ENCODE results near the gene FMNL3.

Gene FMNL3

GRCh38 chr12:49661746-49662145 lies 45.5 kb downstream of the FMNL3 start:
- TF ChIP-seq TCF12 (IDR thresholded peaks at IDR 0.05; ENCODE audit: low read depth) (no peak), YY1 (IDR thresholded peaks at IDR 0.05; ENCODE audit: low read depth) (no peak), RAD21 (IDR thresholded peaks at IDR 0.05; ENCODE audit: low read depth) (no peak), CEBPB (IDR thresholded peaks at IDR 0.05) (no peak)

GRCh38 chr12:49661191-49661590 lies 46.0 kb downstream of the FMNL3 start:
- no peak for TF ChIP-seq CEBPB (IDR thresholded peaks at IDR 0.05)
- TF ChIP-seq USF1 (IDR thresholded peaks at IDR 0.05) = no peak
- TF ChIP-seq EGR1 (IDR thresholded peaks at IDR 0.05) = no peak

GRCh38 chr12:49659753-49660152 lies 47.5 kb downstream of the FMNL3 start:
- TF ChIP-seq NFIC (IDR thresholded peaks at IDR 0.05) = no peak
- no peak for TF ChIP-seq TCF12 (IDR thresholded peaks at IDR 0.05; ENCODE audit: low read depth)
- TF ChIP-seq USF1 (IDR thresholded peaks at IDR 0.05) = no peak
- TF ChIP-seq REST (IDR thresholded peaks at IDR 0.05; ENCODE audit: low read depth) = no peak
- no peak for TF ChIP-seq YY1 (IDR thresholded peaks at IDR 0.05; ENCODE audit: low read depth)
- TF ChIP-seq EP300 (IDR thresholded peaks at IDR 0.05; ENCODE audit: borderline replicate concordance) = no peak
- TF ChIP-seq RAD21 (IDR thresholded peaks at IDR 0.05; ENCODE audit: low read depth) = no peak
- TF ChIP-seq EGR1 (IDR thresholded peaks at IDR 0.05) = no peak
- TF ChIP-seq TEAD4 (IDR thresholded peaks at IDR 0.05) = no peak
- no peak for TF ChIP-seq ZBTB7A (IDR thresholded peaks at IDR 0.05; ENCODE audit: low read depth)
- TF ChIP-seq CREB1 (IDR thresholded peaks at IDR 0.05; ENCODE audit: low read depth) = no peak
- TF ChIP-seq MAX (IDR thresholded peaks at IDR 0.05) = no peak

- TF ChIP-seq RAD21 (IDR thresholded peaks at IDR 0.05; ENCODE audit: low read depth) (no peak), MAX (IDR thresholded peaks at IDR 0.05) (no peak), ZBTB7A (IDR thresholded peaks at IDR 0.05; ENCODE audit: low read depth) (no peak), CREB1 (IDR thresholded peaks at IDR 0.05; ENCODE audit: low read depth) (no peak), TCF12 (IDR thresholded peaks at IDR 0.05; ENCODE audit: low read depth) (no peak)
Measured at GRCh38 chr12:49658276-49658675, 48.9 kb downstream of the FMNL3 start.

GRCh38 chr12:49655595-49656236 lies 51.5 kb downstream of the FMNL3 start:
- TF ChIP-seq FOXM1 (IDR thresholded peaks at IDR 0.05; ENCODE audit: borderline replicate concordance, low read depth) = no peak
- TF ChIP-seq ZBTB7A (IDR thresholded peaks at IDR 0.05; ENCODE audit: low read depth) = no peak
- TF ChIP-seq RAD21 (IDR thresholded peaks at IDR 0.05; ENCODE audit: low read depth) = no peak
- TF ChIP-seq MAX (IDR thresholded peaks at IDR 0.05) = no peak

- TF ChIP-seq TCF12 (IDR thresholded peaks at IDR 0.05; ENCODE audit: low read depth) = no peak
- TF ChIP-seq CEBPB (IDR thresholded peaks at IDR 0.05) = no peak
- TF ChIP-seq EGR1 (IDR thresholded peaks at IDR 0.05) = no peak
- TF ChIP-seq EP300 (IDR thresholded peaks at IDR 0.05; ENCODE audit: borderline replicate concordance) = no peak
- no peak for TF ChIP-seq MAX (IDR thresholded peaks at IDR 0.05)
- no peak for TF ChIP-seq REST (IDR thresholded peaks at IDR 0.05; ENCODE audit: low read depth)
- TF ChIP-seq YY1 (IDR thresholded peaks at IDR 0.05; ENCODE audit: low read depth) = no peak
- no peak for TF ChIP-seq TEAD4 (IDR thresholded peaks at IDR 0.05)
- no peak for TF ChIP-seq RAD21 (IDR thresholded peaks at IDR 0.05; ENCODE audit: low read depth)
- TF ChIP-seq FOXM1 (IDR thresholded peaks at IDR 0.05; ENCODE audit: borderline replicate concordance, low read depth) = no peak
- TF ChIP-seq TAF1 (IDR thresholded peaks at IDR 0.05; ENCODE audit: low read depth) = no peak
- no peak for TF ChIP-seq ZBTB7A (IDR thresholded peaks at IDR 0.05; ENCODE audit: low read depth)
- TF ChIP-seq CREB1 (IDR thresholded peaks at IDR 0.05; ENCODE audit: low read depth) = no peak
- no peak for TF ChIP-seq NFIC (IDR thresholded peaks at IDR 0.05)
- TF ChIP-seq USF1 (IDR thresholded peaks at IDR 0.05) = no peak
Measured at GRCh38 chr12:49654715-49655114, 52.5 kb downstream of the FMNL3 start.

All from Ishikawa (cell line).